ENCODE data around the gene TMUB1.

TMUB1 gene

GRCh38 chr7:151120896-151121295 is 37.6 kb upstream of the TMUB1 start:
- no peak for DNase-seq

- no peak for DNase-seq
Observed at GRCh38 chr7:151119902-151120301, 36.6 kb upstream of the TMUB1 start.

- no peak for DNase-seq
Observed at GRCh38 chr7:151119055-151119415, 35.7 kb upstream of the TMUB1 start.

- no peak for DNase-seq
Observed at GRCh38 chr7:151118108-151119054, 35.1 kb upstream of the TMUB1 start.

GRCh38 chr7:151117565-151117964 is 34.3 kb upstream of the TMUB1 start:
- DNase-seq = no peak

GRCh38 chr7:151116603-151117440 is 33.5 kb upstream of the TMUB1 start:
- DNase-seq = no peak

- DNase-seq = no peak
Observed at GRCh38 chr7:151115836-151116418, 32.6 kb upstream of the TMUB1 start.

GRCh38 chr7:151115121-151115835 is 32.0 kb upstream of the TMUB1 start:
- no peak for DNase-seq

GRCh38 chr7:151114151-151115090 is 31.1 kb upstream of the TMUB1 start:
- DNase-seq = no peak

- no peak for DNase-seq
Observed at GRCh38 chr7:151113344-151114150, 30.3 kb upstream of the TMUB1 start.

GRCh38 chr7:151110941-151111645 is 27.8 kb upstream of the TMUB1 start:
- peak; percentile 16 for DNase-seq

- DNase-seq = no peak
Observed at GRCh38 chr7:151110236-151110940, 27.1 kb upstream of the TMUB1 start.

- no peak for DNase-seq
Observed at GRCh38 chr7:151109094-151110048, 26.1 kb upstream of the TMUB1 start.

GRCh38 chr7:151107882-151108281 is 24.6 kb upstream of the TMUB1 start:
- DNase-seq = no peak

GRCh38 chr7:151104411-151105235 is 21.3 kb upstream of the TMUB1 start:
- DNase-seq = no peak

- no peak for DNase-seq
Observed at GRCh38 chr7:151103973-151104372, 20.7 kb upstream of the TMUB1 start.

GRCh38 chr7:151102991-151103390 is 19.7 kb upstream of the TMUB1 start:
- no peak for DNase-seq
